ENCODE data around the gene FBXL17.

The FBXL17 gene

GRCh38 chr5:108101130-108101529, 280.8 kb downstream of the FBXL17 start:
- TF ChIP-seq CTCF (IDR thresholded peaks at IDR 0.05; ENCODE audit: control insufficient read depth, extremely low read depth, insufficient read depth), result no peak
- peak; percentile 97 for DNase-seq (ENCODE audit: low read depth)
- H3K4me3 ChIP-seq (ENCODE audit: low read depth, low read length), result no peak overlapping the region

GRCh38 chr5:108094800-108095199, 287.1 kb downstream of the FBXL17 start:
- DNase-seq (ENCODE audit: low read depth), result no peak
- no peak overlapping the region for H3K4me3 ChIP-seq (ENCODE audit: low read depth, low read length)
- no peak for TF ChIP-seq CTCF (IDR thresholded peaks at IDR 0.05; ENCODE audit: control insufficient read depth, extremely low read depth, insufficient read depth)

GRCh38 chr5:108093186-108093585, 288.7 kb downstream of the FBXL17 start:
- no peak for DNase-seq (ENCODE audit: low read depth)
- TF ChIP-seq CTCF (IDR thresholded peaks at IDR 0.05; ENCODE audit: control insufficient read depth, extremely low read depth, insufficient read depth), result peak; percentile 26; the same call in 1 of the 2 replicates
- H3K4me3 ChIP-seq (ENCODE audit: low read depth, low read length), result no peak overlapping the region

GRCh38 chr5:108090946-108091345, 291.0 kb downstream of the FBXL17 start:
- DNase-seq (ENCODE audit: low read depth), result no peak

GRCh38 chr5:108084105-108084504, 297.8 kb downstream of the FBXL17 start:
- peak; percentile 78 for DNase-seq (ENCODE audit: low read depth)
- TF ChIP-seq CTCF (IDR thresholded peaks at IDR 0.05; ENCODE audit: control insufficient read depth, extremely low read depth, insufficient read depth), result no peak
- no peak overlapping the region for H3K4me3 ChIP-seq (ENCODE audit: low read depth, low read length)

More at GRCh38 chr5:108090946-108091345, 291.0 kb downstream of the FBXL17 start:
- H3K4me3 ChIP-seq (ENCODE audit: low read depth, low read length), result no peak overlapping the region
- no peak for TF ChIP-seq CTCF (IDR thresholded peaks at IDR 0.05; ENCODE audit: control insufficient read depth, extremely low read depth, insufficient read depth)

GRCh38 chr5:108083232-108083631, 298.7 kb downstream of the FBXL17 start:
- no peak for DNase-seq (ENCODE audit: low read depth)
- H3K4me3 ChIP-seq (ENCODE audit: low read depth, low read length), result no peak overlapping the region
- TF ChIP-seq CTCF (IDR thresholded peaks at IDR 0.05; ENCODE audit: control insufficient read depth, extremely low read depth, insufficient read depth), result no peak

- DNase-seq (ENCODE audit: low read depth), result no peak
- no peak for TF ChIP-seq CTCF (IDR thresholded peaks at IDR 0.05; ENCODE audit: control insufficient read depth, extremely low read depth, insufficient read depth)
- no peak overlapping the region for H3K4me3 ChIP-seq (ENCODE audit: low read depth, low read length)
Measured at GRCh38 chr5:108081707-108082106, 300.2 kb downstream of the FBXL17 start.
